ENCODE data around the gene PCDHGA9. TPM values are rescaled to one million over a fixed set of nuclear protein-coding genes. Genes with fewer than 3 reads are reported as not detected.

PCDHGA9 gene
- total and polyA plus RNA-seq, 9 of the 15 experiments (the other 6 are each of a cell fraction or from before 2014, with no cell fraction given) = 0.03 to 0.18 (median 0.11) TPM; not detected in 2

DNA sequence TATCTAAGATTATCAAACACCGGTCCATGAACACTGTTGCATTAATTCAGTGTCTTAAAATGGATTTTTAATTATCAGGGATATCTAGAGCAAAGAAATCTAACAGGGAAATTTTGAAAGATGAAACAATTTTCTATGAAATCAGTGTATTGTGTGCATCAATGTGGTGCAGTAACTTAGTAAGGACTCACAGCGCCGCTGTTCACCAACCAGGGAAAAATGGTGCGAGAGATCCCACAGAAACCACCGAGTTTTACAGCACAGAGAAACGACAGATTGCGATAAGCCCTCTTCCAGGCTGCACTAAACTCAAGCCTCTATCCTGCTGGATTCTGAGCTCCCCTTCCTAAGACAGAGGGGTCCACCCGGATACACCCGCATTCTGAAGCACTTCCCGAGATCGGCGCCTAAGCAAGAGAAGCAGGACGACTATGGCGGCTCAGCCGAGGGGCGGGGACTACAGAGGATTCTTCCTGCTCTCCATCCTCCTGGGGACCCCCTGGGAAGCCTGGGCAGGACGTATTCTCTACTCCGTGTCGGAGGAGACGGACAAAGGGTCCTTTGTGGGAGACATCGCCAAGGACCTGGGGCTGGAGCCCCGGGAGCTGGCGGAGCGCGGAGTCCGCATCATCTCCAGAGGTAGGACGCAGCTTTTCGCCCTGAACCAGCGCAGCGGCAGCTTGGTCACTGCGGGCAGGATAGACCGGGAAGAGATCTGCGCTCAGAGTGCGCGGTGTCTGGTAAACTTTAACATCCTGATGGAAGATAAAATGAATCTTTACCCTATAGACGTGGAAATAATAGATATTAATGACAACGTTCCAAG, 19.9 kb upstream of the PCDHGA9 start, which contains the start of gene PCDHGA7:
Gene PCDHGA7 (plus strand): TSS at position 274 of the 826 bp plus-strand sequence. CDS start 158 bp downstream, at position 432.
- Histone ChIP-seq H3K9me3 (replicated peaks; ENCODE audit: control insufficient read depth, insufficient read depth, low read depth, low read length) (no peaks in the 10 kb centered on the region), H3K4me2 (ENCODE audit: insufficient read depth, low read length) (peak within 1 kb of the TSS; percentile 69), H3K27ac (ENCODE audit: extremely low read depth, low read depth, low read length) (no peak within 1 kb of the TSS), H3K79me2 (ENCODE audit: control insufficient read depth, insufficient read depth, low read length) (no peaks in the 10 kb centered on the region), H3K9ac (ENCODE audit: insufficient read depth in 1 of 2, low read depth in 2 of 2, low read length in 2 of 2) (peak within 1 kb of the TSS in 1 of 2 experiments; percentile 69; a peak in 1 of 4 replicates), H2AFZ (ENCODE audit: low read depth, low read length) (peak within 1 kb of the TSS; percentile 67), H3K4me1 (replicated peaks in 1 of 2; ENCODE audit: control insufficient read depth in 2 of 2, insufficient read depth in 2 of 2, low read length in 2 of 2) (peaks cover 0 to 9% of the 10 kb centered on the region in 2 experiments; a peak in 2 of 5 replicates), H3K9me1 (ENCODE audit: control insufficient read depth, insufficient read depth, low read length) (no peaks in the 10 kb centered on the region), H3K27me3 (ENCODE audit: control insufficient read depth in 2 of 2, insufficient read depth in 2 of 2, low read length in 2 of 2) (peaks cover 9 to 25% of the 10 kb centered on the region in 2 experiments; a peak in 4 of 5 replicates), H4K20me1 (replicated peaks; ENCODE audit: control insufficient read depth, insufficient read depth, low read length) (no peaks in the 10 kb centered on the region), H3K4me3 (peak within 1 kb of the TSS; percentile 36), H3K36me3 (ENCODE audit: control insufficient read depth, insufficient read depth, low read length) (no peaks in the 10 kb centered on the region)
- TF ChIP-seq ETV6 (IDR thresholded peaks at IDR 0.05; ENCODE audit: borderline replicate concordance in 1 of 2, low read depth in 2 of 2, low read length in 1 of 2) (no peak), ETV6 (CRISPR knock-in tag; IDR thresholded peaks at IDR 0.05; ENCODE audit: borderline replicate concordance) (no peak), STAT5B (CRISPR knock-in tag; IDR thresholded peaks at IDR 0.05) (no peak), HDAC8 (tag; IDR thresholded peaks at IDR 0.05) (no peak), RAD21 (CRISPR knock-in tag; conservative IDR thresholded peaks at IDR 0.05 in 1 of 2, IDR thresholded peaks at IDR 0.05 in 1 of 2) (peak in 1 of 2 experiments; percentile 47; a peak in 3 of 4 replicates), NONO (IDR thresholded peaks at IDR 0.05; ENCODE audit: low read depth in 2 of 2, low read length in 1 of 2) (no peak), MYNN (IDR thresholded peaks at IDR 0.05) (no peak), MYNN (CRISPR knock-in tag; IDR thresholded peaks at IDR 0.05) (no peak), TCF7L2 (IDR thresholded peaks at IDR 0.05; ENCODE audit: low read depth, low read length) (no peak), EHMT2 (IDR thresholded peaks at IDR 0.05) (peak; percentile 33; the same call in 1 of the 2 replicates), RHOXF2B (CRISPR knock-in tag; conservative IDR thresholded peaks at IDR 0.05) (no peak)
- TF ChIP-seq, protein P1, sequence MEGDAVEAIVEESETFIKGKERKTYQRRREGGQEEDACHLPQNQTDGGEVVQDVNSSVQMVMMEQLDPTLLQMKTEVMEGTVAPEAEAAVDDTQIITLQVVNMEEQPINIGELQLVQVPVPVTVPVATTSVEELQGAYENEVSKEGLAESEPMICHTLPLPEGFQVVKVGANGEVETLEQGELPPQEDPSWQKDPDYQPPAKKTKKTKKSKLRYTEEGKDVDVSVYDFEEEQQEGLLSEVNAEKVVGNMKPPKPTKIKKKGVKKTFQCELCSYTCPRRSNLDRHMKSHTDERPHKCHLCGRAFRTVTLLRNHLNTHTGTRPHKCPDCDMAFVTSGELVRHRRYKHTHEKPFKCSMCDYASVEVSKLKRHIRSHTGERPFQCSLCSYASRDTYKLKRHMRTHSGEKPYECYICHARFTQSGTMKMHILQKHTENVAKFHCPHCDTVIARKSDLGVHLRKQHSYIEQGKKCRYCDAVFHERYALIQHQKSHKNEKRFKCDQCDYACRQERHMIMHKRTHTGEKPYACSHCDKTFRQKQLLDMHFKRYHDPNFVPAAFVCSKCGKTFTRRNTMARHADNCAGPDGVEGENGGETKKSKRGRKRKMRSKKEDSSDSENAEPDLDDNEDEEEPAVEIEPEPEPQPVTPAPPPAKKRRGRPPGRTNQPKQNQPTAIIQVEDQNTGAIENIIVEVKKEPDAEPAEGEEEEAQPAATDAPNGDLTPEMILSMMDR (IDR thresholded peaks at IDR 0.05 in 2 of 3, conservative IDR thresholded peaks at IDR 0.05 in 1 of 3; ENCODE audit: insufficient read depth in 2 of 3, low read depth in 1 of 3, low read length in 3 of 3) = peak; percentile 58 to 73 (median 64)
- CTCF ChIA-PET (ENCODE audit: low intra/inter-chr PET ratio) = interaction anchor here (0.9 kb wide), 1 partner anchor 181 kb away, joined by 5 read pairs; no protein-coding TSS in a partner anchor
- peak in 3 of 4 experiments; percentile 30 to 42 (median 35) for DNase-seq (ENCODE audit: extremely low read depth in 1 of 4, low spot score in 3 of 4)
- peak; percentile 89 for FAIRE-seq
- intact Hi-C loops (cut with micrococcal nuclease) = no loop called here
- 3% methylated on average over 37 of the region's 37 CpGs for WGBS (ENCODE audit: insufficient coverage, low coverage, missing lambda C conversion rate)
- POLR2A ChIA-PET = no interaction called here
- in situ Hi-C loops (cut with MboI) = no loop called here
- ATAC-seq = peak; percentile 95
- no TSS peak for BruUV-seq (replicated peaks)
